ENCODE measurements around the gene TAS1R1. TPM values are rescaled to one million over a fixed set of nuclear protein-coding genes. Genes with fewer than 3 reads are reported as not detected.
"Not testable (repeated sequence)": the region's sequence is repeated elsewhere in the genome, so short reads cannot be mapped to it uniquely, and the experiment has no call there.

Gene TAS1R1
- total RNA-seq, 2 donors from 2014 or later, result not detected

GRCh38 chr1:6545276-6546112, 9.6 kb upstream of the TAS1R1 start:
- Histone ChIP-seq H3K36me3 (peaks cover 3% of the 10 kb centered on the region), H3K9me3 (no peaks in the 10 kb centered on the region), H3K27ac (no peak overlapping the region), H3K9ac (ENCODE audit: low read depth in 2 of 2, low read length in 2 of 2) (no peak overlapping the region), H3K4me3 (no peak overlapping the region), H3K4me1 (no peaks in the 10 kb centered on the region), H3K27me3 (no peaks in the 10 kb centered on the region)
- no peak for DNase-seq
- intact Hi-C loops (cut with DNase I), result no loop called here
- TF ChIP-seq, protein P1, sequence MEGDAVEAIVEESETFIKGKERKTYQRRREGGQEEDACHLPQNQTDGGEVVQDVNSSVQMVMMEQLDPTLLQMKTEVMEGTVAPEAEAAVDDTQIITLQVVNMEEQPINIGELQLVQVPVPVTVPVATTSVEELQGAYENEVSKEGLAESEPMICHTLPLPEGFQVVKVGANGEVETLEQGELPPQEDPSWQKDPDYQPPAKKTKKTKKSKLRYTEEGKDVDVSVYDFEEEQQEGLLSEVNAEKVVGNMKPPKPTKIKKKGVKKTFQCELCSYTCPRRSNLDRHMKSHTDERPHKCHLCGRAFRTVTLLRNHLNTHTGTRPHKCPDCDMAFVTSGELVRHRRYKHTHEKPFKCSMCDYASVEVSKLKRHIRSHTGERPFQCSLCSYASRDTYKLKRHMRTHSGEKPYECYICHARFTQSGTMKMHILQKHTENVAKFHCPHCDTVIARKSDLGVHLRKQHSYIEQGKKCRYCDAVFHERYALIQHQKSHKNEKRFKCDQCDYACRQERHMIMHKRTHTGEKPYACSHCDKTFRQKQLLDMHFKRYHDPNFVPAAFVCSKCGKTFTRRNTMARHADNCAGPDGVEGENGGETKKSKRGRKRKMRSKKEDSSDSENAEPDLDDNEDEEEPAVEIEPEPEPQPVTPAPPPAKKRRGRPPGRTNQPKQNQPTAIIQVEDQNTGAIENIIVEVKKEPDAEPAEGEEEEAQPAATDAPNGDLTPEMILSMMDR (IDR thresholded peaks at IDR 0.05), result no peak

- no peak overlapping the region for H3K9ac ChIP-seq (ENCODE audit: low read depth in 2 of 2, low read length in 2 of 2)
- H3K4me1 ChIP-seq, result no peaks in the 10 kb centered on the region
- H3K9me3 ChIP-seq, result no peaks in the 10 kb centered on the region
- no peaks in the 10 kb centered on the region for H3K27me3 ChIP-seq
- no peak overlapping the region for H3K27ac ChIP-seq
- peaks cover 3% of the 10 kb centered on the region for H3K36me3 ChIP-seq
- DNase-seq, result no peak
- TF ChIP-seq, protein P1 (IDR thresholded peaks at IDR 0.05), result no peak
- intact Hi-C loops (cut with DNase I), result no loop called here
- H3K4me3 ChIP-seq, result no peak overlapping the region
Measured at GRCh38 chr1:6546326-6546725, 8.8 kb upstream of the TAS1R1 start.

GRCh38 chr1:6547301-6547700, 7.8 kb upstream of the TAS1R1 start:
- H3K9me3 ChIP-seq, result no peaks in the 10 kb centered on the region
- no peak overlapping the region for H3K27ac ChIP-seq
- TF ChIP-seq, protein P1 (IDR thresholded peaks at IDR 0.05), result no peak
- H3K4me1 ChIP-seq, result no peaks in the 10 kb centered on the region
- intact Hi-C loops (cut with DNase I), result no loop called here
- H3K9ac ChIP-seq (ENCODE audit: low read depth in 2 of 2, low read length in 2 of 2), result no peak overlapping the region
- peaks cover 3% of the 10 kb centered on the region for H3K36me3 ChIP-seq
- no peaks in the 10 kb centered on the region for H3K27me3 ChIP-seq
- no peak for DNase-seq
- H3K4me3 ChIP-seq, result no peak overlapping the region

DNA sequence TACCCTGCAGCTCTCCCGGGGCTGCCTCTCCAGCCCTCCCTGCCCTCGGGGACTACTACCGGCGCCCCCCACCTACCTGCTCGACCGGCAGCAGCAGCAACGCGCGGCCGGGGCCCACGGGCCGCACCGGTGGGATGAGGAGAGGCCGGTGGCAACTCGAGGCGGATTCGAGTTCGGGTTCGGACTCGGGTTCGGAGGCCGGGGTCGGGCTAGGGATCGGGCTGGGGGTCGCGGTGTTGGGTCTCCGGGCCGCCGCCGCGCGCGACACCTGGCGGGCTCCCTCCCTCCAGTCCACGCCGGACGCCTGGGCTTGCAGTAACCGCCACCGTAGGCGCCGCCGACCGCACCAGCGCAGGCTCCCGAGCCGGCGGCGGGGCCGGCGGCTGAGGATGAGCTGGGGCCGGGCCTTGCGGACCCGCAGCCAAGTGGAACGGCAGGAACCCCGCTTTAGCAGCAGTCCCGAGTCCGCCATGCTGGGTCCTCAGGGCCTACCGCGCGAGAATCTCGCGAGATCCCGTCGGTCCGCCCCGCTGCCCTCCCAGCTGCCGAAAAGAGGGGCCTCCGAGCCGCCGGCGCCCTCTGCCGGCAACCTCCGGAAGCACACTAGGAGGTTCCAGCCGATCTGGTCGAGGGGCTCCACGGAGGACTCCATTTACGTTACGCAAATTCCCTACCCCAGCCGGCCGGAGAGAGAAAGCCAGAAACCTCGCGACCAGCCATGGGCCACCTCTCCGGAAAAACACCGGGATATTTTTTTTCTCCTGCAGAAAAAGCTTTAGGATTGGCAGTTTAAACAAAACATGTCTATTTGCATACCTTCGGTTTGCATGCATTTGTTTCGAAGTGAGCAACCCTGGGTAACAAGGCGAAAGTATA, 838 bp upstream of the TAS1R1 start, which contains the start of gene NOL9:
Gene NOL9, minus strand, starts transcription at position 483 of the 876 bp plus-strand sequence. Its CDS starts 11 bp downstream, at position 472.
- Histone ChIP-seq H3K4me1 (peaks cover 3% of the 10 kb centered on the region), H3K9ac (ENCODE audit: low read depth in 2 of 2, low read length in 2 of 2) (peak within 1 kb of the TSS; percentile 90 to 98), H3K36me3 (no peaks in the 10 kb centered on the region), H3K27me3 (no peaks in the 10 kb centered on the region), H3K4me3 (peak within 1 kb of the TSS; percentile 100), H3K9me3 (no peaks in the 10 kb centered on the region), H3K27ac (peak within 1 kb of the TSS; percentile 36)
- TF ChIP-seq, protein P1 (IDR thresholded peaks at IDR 0.05), result peak; percentile 93
- peak; percentile 94 for DNase-seq
- intact Hi-C loops (cut with DNase I), result loop anchor here (10.0 kb wide), 1 partner anchor 81 kb away; no protein-coding TSS in a partner anchor

DNA sequence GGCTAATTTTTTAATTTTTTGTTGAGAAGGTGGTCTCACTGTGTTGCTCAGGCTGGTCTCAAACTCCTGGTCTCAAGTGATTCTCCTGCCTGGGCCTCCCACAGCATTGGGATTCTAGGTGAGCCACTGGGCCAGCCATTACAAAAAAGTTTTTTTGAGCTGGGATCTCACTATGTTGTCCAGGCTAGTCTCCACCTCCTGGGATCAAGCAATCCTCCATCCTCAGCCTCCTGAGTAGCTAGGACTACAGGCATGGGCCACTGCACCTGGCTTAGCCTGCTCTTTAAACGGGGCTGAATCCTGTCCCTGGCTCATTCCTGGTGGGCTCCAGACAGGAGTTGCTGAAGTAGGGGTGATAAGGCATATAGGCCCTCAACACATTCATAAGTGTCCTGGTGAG, 2.5 kb downstream of the TAS1R1 start:
- Histone ChIP-seq H3K4me3 (no peak overlapping the region), H3K9me3 (no peaks in the 10 kb centered on the region), H3K27ac (no peak overlapping the region), H3K4me1 (peaks cover 3% of the 10 kb centered on the region), H3K27me3 (no peaks in the 10 kb centered on the region), H3K36me3 (no peaks in the 10 kb centered on the region), H3K9ac (ENCODE audit: low read depth in 2 of 2, low read length in 2 of 2) (no peak overlapping the region)
- TF ChIP-seq, protein P1 (IDR thresholded peaks at IDR 0.05), result no peak
- DNase-seq, result no peak
- intact Hi-C loops (cut with DNase I), result loop anchor here (10.0 kb wide), 1 partner anchor 77 kb away; no protein-coding TSS in a partner anchor

DNA sequence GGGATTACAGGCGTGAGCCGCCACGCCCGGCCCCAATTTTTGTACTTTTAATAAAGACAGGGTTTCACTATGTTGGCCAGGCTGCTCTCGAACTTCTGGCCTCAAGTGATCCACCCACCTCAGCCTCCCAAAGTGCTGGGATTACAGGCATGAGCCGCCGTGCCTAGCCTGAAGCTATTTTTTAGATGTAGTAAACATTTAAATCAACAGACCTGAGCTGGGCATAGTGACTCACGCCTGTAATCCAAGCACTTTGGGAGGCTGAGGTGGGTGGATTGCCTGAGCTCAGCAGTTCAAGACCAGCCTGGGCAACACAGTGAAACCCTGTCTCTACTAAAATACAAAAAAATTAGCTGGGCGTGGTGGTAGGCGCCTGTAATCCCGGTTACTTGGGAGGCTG, 4.1 kb downstream of the TAS1R1 start:
- not testable (repeated sequence) for H3K4me3 ChIP-seq; H3K9ac ChIP-seq (ENCODE audit: low read depth in 2 of 2, low read length in 2 of 2); H3K9me3 ChIP-seq; H3K27ac ChIP-seq; H3K4me1 ChIP-seq; DNase-seq; H3K27me3 ChIP-seq; H3K36me3 ChIP-seq
- intact Hi-C loops (cut with DNase I), result loop anchor here (10.0 kb wide), 1 partner anchor 76 kb away; no protein-coding TSS in a partner anchor

All from colonic mucosa (tissue), 4 donors.